Measurements from ENCODE around the gene MRTFA. TPM values are rescaled to one million over a fixed set of nuclear protein-coding genes. Genes with fewer than 3 reads are reported as not detected.
"Not testable (repeated sequence)": the region's sequence is repeated elsewhere in the genome, so short reads cannot be mapped to it uniquely, and the experiment has no call there.

Gene MRTFA
- total RNA-seq, 1 experiment from 2014 or later: 44.7 TPM

DNA sequence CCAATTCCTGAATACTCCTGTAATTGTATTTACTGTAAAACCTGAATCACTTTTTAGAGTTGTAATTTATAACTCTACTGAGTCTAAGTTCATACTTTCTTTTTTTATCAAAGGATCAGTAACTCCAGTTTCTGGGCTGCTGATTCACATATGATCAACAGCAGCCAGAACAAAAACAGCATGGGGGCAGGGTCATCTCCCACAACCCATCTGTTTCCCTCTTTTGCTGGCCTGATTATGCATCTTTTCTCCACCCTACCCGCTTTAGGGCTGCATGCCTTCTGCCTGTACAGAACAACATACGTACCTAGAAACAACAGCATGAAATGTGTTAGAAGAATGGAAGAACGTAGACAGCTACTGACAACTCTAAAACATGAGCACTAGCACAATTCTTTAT lies 76.0 kb downstream of the MRTFA start:
- no peaks in the 10 kb centered on the region for H3K4me1 ChIP-seq (replicated peaks; ENCODE audit: insufficient read depth)
- peaks cover 9% of the 10 kb centered on the region; the same call in 1 of the 2 replicates for H4K20me1 ChIP-seq (ENCODE audit: insufficient read depth)
- H3K4me2 ChIP-seq: no peak overlapping the region
- no peak for DNase-seq
- no peaks in the 10 kb centered on the region; the same call in 1 of the 2 replicates for H3F3A ChIP-seq (ENCODE audit: insufficient read depth, low read depth)
- intact Hi-C loops (cut with micrococcal nuclease; ENCODE audit: unreplicated experiment): no loop called here
- H3K27me3 ChIP-seq (ENCODE audit: insufficient read depth, low read depth): no peaks in the 10 kb centered on the region
- no peaks in the 10 kb centered on the region for H3K9me2 ChIP-seq (ENCODE audit: insufficient read depth)
- no peaks in the 10 kb centered on the region for H3K36me3 ChIP-seq (ENCODE audit: low read depth)
- no TSS peak for BruUV-seq (replicated peaks)
- H2AFZ ChIP-seq: no peak overlapping the region
- H3K79me2 ChIP-seq (ENCODE audit: low read depth): peaks cover 48% of the 10 kb centered on the region
- POLR2A ChIA-PET (ENCODE audit: unreplicated experiment): interaction anchor here (0.7 kb wide), 1 partner anchor 35 kb away, joined by 3 read pairs; no protein-coding TSS in a partner anchor
- no peak overlapping the region for H3K4me3 ChIP-seq
- TF ChIP-seq EZH2 (IDR thresholded peaks at IDR 0.05; ENCODE audit: low read depth) (no peak), CTCF (conservative IDR thresholded peaks at IDR 0.05) (no peak)
- no peaks in the 10 kb centered on the region for H3K9me3 ChIP-seq (ENCODE audit: insufficient read depth, low read depth)
- H3K27ac ChIP-seq: no peak overlapping the region
- CTCF ChIA-PET: no interaction called here

GRCh38 chr22:40557972-40558371 lies 78.5 kb downstream of the MRTFA start:
- TF ChIP-seq CTCF (conservative IDR thresholded peaks at IDR 0.05) (no peak), EZH2 (IDR thresholded peaks at IDR 0.05; ENCODE audit: low read depth) (no peak)
- intact Hi-C loops (cut with micrococcal nuclease; ENCODE audit: unreplicated experiment): no loop called here
- H3K27ac ChIP-seq: no peak overlapping the region
- no peaks in the 10 kb centered on the region for H3K27me3 ChIP-seq (ENCODE audit: insufficient read depth, low read depth)
- no TSS peak for BruUV-seq (replicated peaks)
- no peaks in the 10 kb centered on the region; the same call in 1 of the 2 replicates for H3K9me3 ChIP-seq (ENCODE audit: insufficient read depth, low read depth)
- no peaks in the 10 kb centered on the region for H3K9me2 ChIP-seq (ENCODE audit: insufficient read depth)
- no peak overlapping the region for H3K4me2 ChIP-seq
- H2AFZ ChIP-seq: no peak overlapping the region
- no peaks in the 10 kb centered on the region for H4K20me1 ChIP-seq (ENCODE audit: insufficient read depth)
- no peak for DNase-seq
- H3K4me1 ChIP-seq (replicated peaks; ENCODE audit: insufficient read depth): no peaks in the 10 kb centered on the region
- 0 out of 2 replicates have a peak, but pooled peaks cover 5% of the 10 kb centered on the region for H3K36me3 ChIP-seq (ENCODE audit: low read depth)
- CTCF ChIA-PET: no interaction called here
- H3K79me2 ChIP-seq (ENCODE audit: low read depth): peaks cover 34% of the 10 kb centered on the region
- H3K4me3 ChIP-seq: no peak overlapping the region
- no peaks in the 10 kb centered on the region; the same call in 1 of the 2 replicates for H3F3A ChIP-seq (ENCODE audit: insufficient read depth, low read depth)
- POLR2A ChIA-PET (ENCODE audit: unreplicated experiment): interaction anchor here (0.6 kb wide), 1 partner anchor 76 kb away, joined by 4 read pairs; no protein-coding TSS in a partner anchor

GRCh38 chr22:40556641-40557040 lies 79.9 kb downstream of the MRTFA start:
- ChIA-PET POLR2A (ENCODE audit: unreplicated experiment) (no interaction called here), CTCF (no interaction called here)
- H2AFZ ChIP-seq: no peak overlapping the region
- H3K4me2 ChIP-seq: no peak overlapping the region
- no peak for DNase-seq
- no peak overlapping the region for H3K4me3 ChIP-seq
- intact Hi-C loops (cut with micrococcal nuclease; ENCODE audit: unreplicated experiment): no loop called here
- H3F3A ChIP-seq (ENCODE audit: insufficient read depth, low read depth): peaks cover under 1% of the 10 kb centered on the region; the same call in 1 of the 2 replicates
- no peaks in the 10 kb centered on the region for H4K20me1 ChIP-seq (ENCODE audit: insufficient read depth)
- BruUV-seq (replicated peaks): no TSS peak
- no peaks in the 10 kb centered on the region for H3K9me2 ChIP-seq (ENCODE audit: insufficient read depth)
- TF ChIP-seq CTCF (conservative IDR thresholded peaks at IDR 0.05) (no peak), EZH2 (IDR thresholded peaks at IDR 0.05; ENCODE audit: low read depth) (no peak)
- 0 out of 2 replicates have a peak overlapping the region, but pooled peaks have one; percentile 3 for H3K27ac ChIP-seq
- no peaks in the 10 kb centered on the region for H3K4me1 ChIP-seq (replicated peaks; ENCODE audit: insufficient read depth)
- 0 out of 2 replicates have a peak, but pooled peaks cover 5% of the 10 kb centered on the region for H3K36me3 ChIP-seq (ENCODE audit: low read depth)
- H3K9me3 ChIP-seq (ENCODE audit: insufficient read depth, low read depth): no peaks in the 10 kb centered on the region; the same call in 1 of the 2 replicates
- H3K79me2 ChIP-seq (ENCODE audit: low read depth): peaks cover 30% of the 10 kb centered on the region
- H3K27me3 ChIP-seq (ENCODE audit: insufficient read depth, low read depth): no peaks in the 10 kb centered on the region

DNA sequence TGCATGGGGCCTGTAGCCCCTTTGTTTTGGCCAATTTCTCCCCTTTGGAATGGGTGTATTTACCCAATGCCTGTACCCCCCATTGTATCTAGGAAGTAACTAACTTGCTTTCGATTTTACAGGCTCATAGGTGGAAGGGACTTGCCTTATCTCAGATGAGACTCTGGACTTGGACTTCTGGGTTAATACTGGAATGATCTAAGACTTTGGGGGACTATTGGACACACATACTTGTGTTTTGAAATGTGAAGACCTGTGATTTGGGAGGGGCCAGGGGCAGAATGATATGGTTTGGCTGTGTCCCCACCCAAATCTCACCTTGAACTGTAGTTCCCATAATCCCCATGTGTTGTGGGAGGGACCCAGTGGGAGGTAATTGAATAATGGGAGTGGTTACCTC lies 82.5 kb downstream of the MRTFA start:
- BruUV-seq (replicated peaks); H3K27me3 ChIP-seq (ENCODE audit: insufficient read depth, low read depth); POLR2A ChIA-PET (ENCODE audit: unreplicated experiment); intact Hi-C loops (cut with micrococcal nuclease; ENCODE audit: unreplicated experiment); DNase-seq; H3K9me2 ChIP-seq (ENCODE audit: insufficient read depth); H3K36me3 ChIP-seq (ENCODE audit: low read depth); H2AFZ ChIP-seq; H3K4me3 ChIP-seq; CTCF ChIA-PET; H3K4me2 ChIP-seq; H3K9me3 ChIP-seq (ENCODE audit: insufficient read depth, low read depth); H3K4me1 ChIP-seq (replicated peaks; ENCODE audit: insufficient read depth); H4K20me1 ChIP-seq (ENCODE audit: insufficient read depth); H3K27ac ChIP-seq: not testable (repeated sequence)
- H3F3A ChIP-seq (ENCODE audit: insufficient read depth, low read depth): peaks cover 11% of the 10 kb centered on the region; the same call in 1 of the 2 replicates
- H3K79me2 ChIP-seq (ENCODE audit: low read depth): peaks cover 13% of the 10 kb centered on the region; the same call in 1 of the 2 replicates

Measured in PC-9 (cell line).